ENCODE results near the gene NRM. TPM values are rescaled to one million over a fixed set of nuclear protein-coding genes. Genes with fewer than 3 reads are reported as not detected.

NRM gene
- total and polyA plus RNA-seq, 2 of the 13 experiments (the other 11 are each of a cell fraction or from before 2014, with no cell fraction given) = 12.5 to 16.0 TPM

DNA sequence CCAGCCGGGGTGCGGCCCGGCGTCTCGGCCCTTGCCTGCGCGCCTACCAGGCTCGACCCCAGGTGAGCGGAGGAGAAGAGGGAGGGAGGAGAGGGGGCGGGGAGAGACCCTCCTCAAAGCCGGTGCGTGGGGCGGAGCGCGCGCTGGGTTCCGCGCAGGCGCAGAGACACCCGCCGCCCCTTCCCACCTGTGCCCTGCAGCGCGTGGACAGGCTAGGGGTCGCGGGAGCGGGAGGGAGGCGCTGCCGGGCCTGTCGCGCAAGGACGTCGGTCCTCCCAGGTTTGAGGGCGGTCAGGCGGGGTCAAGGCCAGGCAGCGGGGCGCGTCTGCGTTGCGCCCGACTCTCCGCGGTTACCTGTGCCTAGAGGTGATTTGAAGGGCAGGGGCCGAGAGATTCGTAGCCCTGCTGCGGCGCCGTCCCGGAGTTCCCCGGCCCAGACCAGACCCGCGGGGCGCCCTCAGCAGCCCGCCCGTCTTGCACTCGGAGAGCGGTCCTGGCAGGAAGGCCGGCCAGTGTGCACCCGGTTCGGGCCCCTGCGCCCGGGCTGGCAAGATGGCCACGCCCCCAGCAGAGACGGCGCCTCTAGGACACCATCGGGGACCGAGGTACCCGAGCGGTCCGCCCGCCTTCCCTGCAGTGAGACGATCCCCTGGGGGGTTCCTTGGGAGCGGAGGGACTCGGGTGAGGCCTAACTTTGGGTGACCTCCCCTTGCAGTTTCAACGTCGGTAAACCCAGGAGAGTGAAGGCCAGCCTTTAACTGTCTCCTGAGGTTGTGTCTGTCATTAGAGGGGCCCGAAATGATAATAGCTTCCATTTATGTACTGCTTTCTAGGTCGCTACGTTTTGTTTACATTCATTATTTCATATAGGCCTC is 43.3 kb downstream of the NRM start (continued):
- TF ChIP-seq, protein P1, sequence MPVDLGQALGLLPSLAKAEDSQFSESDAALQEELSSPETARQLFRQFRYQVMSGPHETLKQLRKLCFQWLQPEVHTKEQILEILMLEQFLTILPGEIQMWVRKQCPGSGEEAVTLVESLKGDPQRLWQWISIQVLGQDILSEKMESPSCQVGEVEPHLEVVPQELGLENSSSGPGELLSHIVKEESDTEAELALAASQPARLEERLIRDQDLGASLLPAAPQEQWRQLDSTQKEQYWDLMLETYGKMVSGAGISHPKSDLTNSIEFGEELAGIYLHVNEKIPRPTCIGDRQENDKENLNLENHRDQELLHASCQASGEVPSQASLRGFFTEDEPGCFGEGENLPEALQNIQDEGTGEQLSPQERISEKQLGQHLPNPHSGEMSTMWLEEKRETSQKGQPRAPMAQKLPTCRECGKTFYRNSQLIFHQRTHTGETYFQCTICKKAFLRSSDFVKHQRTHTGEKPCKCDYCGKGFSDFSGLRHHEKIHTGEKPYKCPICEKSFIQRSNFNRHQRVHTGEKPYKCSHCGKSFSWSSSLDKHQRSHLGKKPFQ (CRISPR knock-in tag; IDR thresholded peaks at IDR 0.05; ENCODE audit: insufficient replicate concordance) = peak; percentile 82
- TF ChIP-seq STAT5B (CRISPR knock-in tag; IDR thresholded peaks at IDR 0.05) = peak; percentile 23
- TF ChIP-seq ZNF83 (CRISPR knock-in tag; IDR thresholded peaks at IDR 0.05; ENCODE audit: borderline replicate concordance) = peak; percentile 84; the same call in 1 of the 2 replicates
- peak; percentile 87 for TF ChIP-seq ZFP41 (CRISPR knock-in tag; IDR thresholded peaks at IDR 0.05; ENCODE audit: borderline replicate concordance)
- peak; percentile 94 for TF ChIP-seq RFXAP (CRISPR knock-in tag; IDR thresholded peaks at IDR 0.05; ENCODE audit: borderline replicate concordance)
- TF ChIP-seq ZNF773 (CRISPR knock-in tag; IDR thresholded peaks at IDR 0.05; ENCODE audit: borderline replicate concordance) = 0 out of 2 replicates have a peak, but pooled peaks have one; percentile 74
- TF ChIP-seq, protein P2, sequence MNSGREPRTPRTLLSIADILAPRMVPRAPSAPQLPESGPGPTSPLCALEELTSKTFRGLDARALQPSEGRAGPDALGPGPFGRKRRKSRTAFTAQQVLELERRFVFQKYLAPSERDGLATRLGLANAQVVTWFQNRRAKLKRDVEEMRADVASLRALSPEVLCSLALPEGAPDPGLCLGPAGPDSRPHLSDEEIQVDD (CRISPR knock-in tag; IDR thresholded peaks at IDR 0.05; ENCODE audit: borderline replicate concordance) = peak; percentile 88
- TF ChIP-seq SRSF1 (optimal IDR thresholded peaks at IDR 0.05; ENCODE audit: low read depth, low read length) = peak; percentile 68
- TF ChIP-seq PPARG (CRISPR knock-in tag; conservative IDR thresholded peaks at IDR 0.05) = 0 out of 2 replicates have a peak, but pooled peaks have one; percentile 21
- peak; percentile 76; the same call in 1 of the 2 replicates for TF ChIP-seq KAT8 (CRISPR knock-in tag; IDR thresholded peaks at IDR 0.05)
- TF ChIP-seq KDM2A (CRISPR knock-in tag; IDR thresholded peaks at IDR 0.05; ENCODE audit: borderline replicate concordance, low read depth) = peak; percentile 99
- TF ChIP-seq, protein P3, sequence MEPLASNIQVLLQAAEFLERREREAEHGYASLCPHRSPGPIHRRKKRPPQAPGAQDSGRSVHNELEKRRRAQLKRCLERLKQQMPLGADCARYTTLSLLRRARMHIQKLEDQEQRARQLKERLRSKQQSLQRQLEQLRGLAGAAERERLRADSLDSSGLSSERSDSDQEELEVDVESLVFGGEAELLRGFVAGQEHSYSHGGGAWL (CRISPR knock-in tag; IDR thresholded peaks at IDR 0.05) = peak; percentile 95
- TF ChIP-seq, protein P4, sequence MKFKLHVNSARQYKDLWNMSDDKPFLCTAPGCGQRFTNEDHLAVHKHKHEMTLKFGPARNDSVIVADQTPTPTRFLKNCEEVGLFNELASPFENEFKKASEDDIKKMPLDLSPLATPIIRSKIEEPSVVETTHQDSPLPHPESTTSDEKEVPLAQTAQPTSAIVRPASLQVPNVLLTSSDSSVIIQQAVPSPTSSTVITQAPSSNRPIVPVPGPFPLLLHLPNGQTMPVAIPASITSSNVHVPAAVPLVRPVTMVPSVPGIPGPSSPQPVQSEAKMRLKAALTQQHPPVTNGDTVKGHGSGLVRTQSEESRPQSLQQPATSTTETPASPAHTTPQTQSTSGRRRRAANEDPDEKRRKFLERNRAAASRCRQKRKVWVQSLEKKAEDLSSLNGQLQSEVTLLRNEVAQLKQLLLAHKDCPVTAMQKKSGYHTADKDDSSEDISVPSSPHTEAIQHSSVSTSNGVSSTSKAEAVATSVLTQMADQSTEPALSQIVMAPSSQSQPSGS (CRISPR knock-in tag; IDR thresholded peaks at IDR 0.05) = peak; percentile 85
- TF ChIP-seq, protein P5, sequence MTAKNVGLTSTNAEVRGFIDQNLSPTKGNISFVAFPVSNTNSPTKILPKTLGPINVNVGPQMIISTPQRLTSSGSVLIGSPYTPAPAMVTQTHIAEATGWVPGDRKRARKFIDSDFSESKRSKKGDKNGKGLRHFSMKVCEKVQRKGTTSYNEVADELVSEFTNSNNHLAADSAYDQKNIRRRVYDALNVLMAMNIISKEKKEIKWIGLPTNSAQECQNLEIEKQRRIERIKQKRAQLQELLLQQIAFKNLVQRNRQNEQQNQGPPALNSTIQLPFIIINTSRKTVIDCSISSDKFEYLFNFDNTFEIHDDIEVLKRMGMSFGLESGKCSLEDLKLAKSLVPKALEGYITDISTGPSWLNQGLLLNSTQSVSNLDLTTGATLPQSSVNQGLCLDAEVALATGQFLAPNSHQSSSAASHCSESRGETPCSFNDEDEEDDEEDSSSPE (CRISPR knock-in tag; IDR thresholded peaks at IDR 0.05) = peak; percentile 92
- no peak for TF ChIP-seq RFXANK (CRISPR knock-in tag; IDR thresholded peaks at IDR 0.05)
- 0 out of 2 replicates have a peak, but pooled peaks have one; percentile 5 for TF ChIP-seq NCOA5 (CRISPR knock-in tag; IDR thresholded peaks at IDR 0.05)
- TF ChIP-seq, protein P6, sequence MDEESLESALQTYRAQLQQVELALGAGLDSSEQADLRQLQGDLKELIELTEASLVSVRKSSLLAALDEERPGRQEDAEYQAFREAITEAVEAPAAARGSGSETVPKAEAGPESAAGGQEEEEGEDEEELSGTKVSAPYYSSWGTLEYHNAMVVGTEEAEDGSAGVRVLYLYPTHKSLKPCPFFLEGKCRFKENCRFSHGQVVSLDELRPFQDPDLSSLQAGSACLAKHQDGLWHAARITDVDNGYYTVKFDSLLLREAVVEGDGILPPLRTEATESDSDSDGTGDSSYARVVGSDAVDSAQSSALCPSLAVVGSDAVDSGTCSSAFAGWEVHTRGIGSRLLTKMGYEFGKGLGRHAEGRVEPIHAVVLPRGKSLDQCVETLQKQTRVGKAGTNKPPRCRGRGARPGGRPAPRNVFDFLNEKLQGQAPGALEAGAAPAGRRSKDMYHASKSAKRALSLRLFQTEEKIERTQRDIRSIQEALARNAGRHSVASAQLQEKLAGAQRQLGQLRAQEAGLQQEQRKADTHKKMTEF (CRISPR knock-in tag; IDR thresholded peaks at IDR 0.05) = peak; percentile 99
- peak; percentile 82 for TF ChIP-seq PHF21A (CRISPR knock-in tag; IDR thresholded peaks at IDR 0.05)
- peak; percentile 83 for TF ChIP-seq MEF2D (CRISPR knock-in tag; IDR thresholded peaks at IDR 0.05)
- peak; percentile 98 for TF ChIP-seq CAMTA2 (CRISPR knock-in tag; IDR thresholded peaks at IDR 0.05; ENCODE audit: borderline replicate concordance)
- TF ChIP-seq POLR2AphosphoS5 (IDR thresholded peaks at IDR 0.05; ENCODE audit: low read depth, low read length) = peak; percentile 82
- TF ChIP-seq ZKSCAN5 (CRISPR knock-in tag; IDR thresholded peaks at IDR 0.05) = no peak; the same call in 1 of the 2 replicates

Measured in HepG2 (cell line).